ENCODE results near the gene DRP2. TPM values are rescaled to one million over a fixed set of nuclear protein-coding genes. Genes with fewer than 3 reads are reported as not detected.

Gene DRP2
- total and polyA plus RNA-seq, 2 of the 4 experiments (the other 2 are of a cell fraction), result 7.0 to 7.9 TPM

GRCh38 chrX:101260435-101260834 is 40.8 kb downstream of the DRP2 start:
- WGBS, 2 experiments (ENCODE audit: extremely low coverage in 2 of 2, insufficient read length in 1 of 2), result no CpG with 5 or more reads among the region's 4 CpGs
- Histone ChIP-seq H3K27ac (ENCODE audit: insufficient read depth, low read length) (no peak overlapping the region), H3K18ac (ENCODE audit: low read depth, low read length) (no peak overlapping the region), H3K27me3 (ENCODE audit: control insufficient read depth, insufficient read depth, low read length) (peaks cover 8% of the 10 kb centered on the region; the same call in 1 of the 2 replicates), H2AFZ (replicated peaks; ENCODE audit: low read length, poor library complexity) (no peak overlapping the region), H2BK120ac (ENCODE audit: low read depth, low read length) (no peak overlapping the region), H3K4me3 (ENCODE audit: insufficient read depth, low read depth, low read length) (no peak overlapping the region), H2BK15ac (ENCODE audit: low read depth, low read length) (no peak overlapping the region), H4K91ac (ENCODE audit: insufficient read depth, low read depth, low read length) (no peak overlapping the region), H3K56ac (ENCODE audit: extremely low read depth, insufficient read depth, low read length) (no peak overlapping the region), H3K9me3 (ENCODE audit: control insufficient read depth, insufficient read depth, low read length) (no peaks in the 10 kb centered on the region), H3K36me3 (ENCODE audit: control insufficient read depth, insufficient read depth, low read length) (no peaks in the 10 kb centered on the region), H3K4ac (ENCODE audit: low read depth, low read length) (no peak overlapping the region), H3K9me1 (ENCODE audit: insufficient read depth, low read length) (no peaks in the 10 kb centered on the region; the same call in 1 of the 2 replicates), H2AK9ac (replicated peaks; ENCODE audit: low read depth, low read length, poor library complexity) (peak overlapping the region; percentile 53), H3K79me1 (ENCODE audit: low read depth in 1 of 2, low read length in 2 of 2) (no peaks in the 10 kb centered on the region), H3K9ac (ENCODE audit: low read depth, low read length) (no peak overlapping the region), H2BK5ac (ENCODE audit: low read depth, low read length, poor library complexity, severe bottlenecking) (no peak overlapping the region), H4K20me1 (ENCODE audit: insufficient read depth, low read length) (no peaks in the 10 kb centered on the region), H2BK20ac (ENCODE audit: low read depth, low read length) (no peak overlapping the region), H2AK5ac (ENCODE audit: low read depth, low read length) (no peak overlapping the region), H3K14ac (replicated peaks; ENCODE audit: low read depth, low read length) (no peak overlapping the region), H4K8ac (ENCODE audit: low read depth in 2 of 2, low read length in 2 of 2) (no peak overlapping the region), H3K4me1 (ENCODE audit: control insufficient read depth, insufficient read depth, low read length) (peaks cover 4% of the 10 kb centered on the region), H4K5ac (ENCODE audit: low read depth, low read length) (no peak overlapping the region), H3K23ac (ENCODE audit: low read depth, low read length) (no peak overlapping the region), H3K4me2 (ENCODE audit: low read depth, low read length) (no peak overlapping the region)
- 0 out of 2 replicates have a peak, but pooled peaks have one; percentile 17 for TF ChIP-seq RAD21 (IDR thresholded peaks at IDR 0.05; ENCODE audit: low read length)
- no peak for TF ChIP-seq MXI1 (IDR thresholded peaks at IDR 0.05; ENCODE audit: borderline replicate concordance, low read depth, low read length)
- no peak for TF ChIP-seq MAFK (IDR thresholded peaks at IDR 0.05; ENCODE audit: low read depth, low read length)
- no peak for TF ChIP-seq CHD1 (IDR thresholded peaks at IDR 0.05; ENCODE audit: low read depth, low read length)
- ChIA-PET CTCF (no interaction called here), POLR2A (ENCODE audit: unreplicated experiment) (no interaction called here)
- DNase-seq (no peak), ATAC-seq (ENCODE audit: low read depth) (peak; percentile 28; the same call in 1 of the 2 replicates)
- in situ Hi-C loops (cut with MboI; ENCODE audit: low sequenced_read_pairs), result no loop called here
- intact Hi-C loops (cut with micrococcal nuclease), result no loop called here
- dilution Hi-C loops (cut with HindIII; ENCODE audit: low sequenced_read_pairs, unreplicated experiment), result no loop called here
- BruUV-seq (replicated peaks), result no TSS peak

Data from IMR-90 (cell line).